ENCODE data around the gene LRIT2.

- TF ChIP-seq CTCF (IDR thresholded peaks at IDR 0.05; ENCODE audit: low read depth, low read length, poor library complexity, severe bottlenecking) (no peak), EZH2phosphoT487 (IDR thresholded peaks at IDR 0.05; ENCODE audit: borderline replicate concordance, low read length) (no peak)
These were observed 30.8 kb downstream of the LRIT2 start, which contains the start of gene CDHR1 for GRCh38 chr10:84194424-84195043.

All from DOHH2 (cell line).